Muscle of leg (tissue), 11 donors: Measurements from ENCODE around the gene HIBCH. TPM values are rescaled to one million over a fixed set of nuclear protein-coding genes. Genes with fewer than 3 reads are reported as not detected.

Experiments used
- DNase-seq: peaks from one replicate; pipeline ENCODE4 v3.0.0; 2013
- H3K27ac ChIP-seq: one replicate; pipeline ENCODE4 v1.5.1; 2013; ENCODE audit warnings: mild to moderate bottlenecking, low read length, control low read depth
- H3K27me3 ChIP-seq: one replicate; pipeline ENCODE4 v1.6.1; 2013; ENCODE audit warnings: low read length; ENCODE audit not compliant: control insufficient read depth, insufficient read depth
- H3K36me3 ChIP-seq: one replicate; pipeline ENCODE4 v1.6.1; 2013; ENCODE audit warnings: low read length; ENCODE audit not compliant: control insufficient read depth, insufficient read depth
- H3K4me1 ChIP-seq: one replicate; pipeline ENCODE4 v1.6.1; 2013; ENCODE audit warnings: low read length; ENCODE audit not compliant: control insufficient read depth, insufficient read depth
- H3K4me3 ChIP-seq: one replicate; pipeline ENCODE4 v1.5.1; 2013; ENCODE audit warnings: low read length, control low read depth
- H3K9me3 ChIP-seq: replicated peaks from 2 replicates; pipeline ENCODE4 v1.6.1; 2013; ENCODE audit warnings: low read depth, low read length; ENCODE audit not compliant: control insufficient read depth
- WGBS: methylation state at CpG from one replicate; pipeline ENCODE4 v1.1.5; 2013; ENCODE audit warnings: missing lambda C conversion rate; ENCODE audit not compliant: insufficient coverage; 5-methylcytosine and 5-hydroxymethylcytosine counted together
- polyA plus RNA-seq, 8 donors: library from polyadenylated mRNA; unstranded; fragments of 120-200 nt; gene quantifications; one replicate each; pipeline versions ENCODE4 v1.2.1 to v1.2.3, GENCODE V29; 2013; ENCODE audit warnings: inconsistent platforms in 1 of 8, low replicate concordance in 1 of 8; ENCODE audit not compliant: insufficient read length in 8 of 8, insufficient read depth in 1 of 8
- total RNA-seq: library from RNA; stranded (reverse); fragments of 120-200 nt; gene quantifications from one replicate; pipeline ENCODE4 v1.2.4, GENCODE V29; 2013

The HIBCH gene
- total and polyA plus RNA-seq, 9 donors, result 21.5 to 39.6 (median 30.0) TPM

DNA sequence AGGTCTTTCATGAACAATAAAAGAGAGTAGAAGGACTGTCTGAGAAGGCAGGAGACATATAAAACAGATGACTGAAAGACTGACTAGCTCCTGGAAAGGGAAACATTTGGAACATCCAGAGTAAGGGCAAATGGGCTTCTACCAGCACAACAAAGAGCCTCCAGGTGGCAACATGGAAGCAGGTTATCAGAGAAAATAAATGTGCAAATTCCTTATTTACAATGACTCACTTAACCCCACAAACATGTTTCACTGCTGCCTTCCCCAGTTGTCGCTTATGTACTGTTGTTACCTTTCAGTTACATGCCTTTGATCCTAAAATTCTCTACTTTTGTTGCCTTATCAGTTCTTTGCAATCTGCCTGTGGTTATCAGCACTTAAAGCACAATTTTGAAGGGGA, 117.0 kb downstream of the HIBCH start:
- no peak overlapping the region for H3K4me3 ChIP-seq
- no peak for DNase-seq
- H3K27me3 ChIP-seq, result no peaks in the 10 kb centered on the region
- H3K27ac ChIP-seq, result no peak overlapping the region
- H3K9me3 ChIP-seq, result no peaks in the 10 kb centered on the region
- H3K36me3 ChIP-seq, result peaks cover 13% of the 10 kb centered on the region
- no CpG with 5 or more reads among the region's 1 CpG for WGBS
- H3K4me1 ChIP-seq, result no peaks in the 10 kb centered on the region

DNA sequence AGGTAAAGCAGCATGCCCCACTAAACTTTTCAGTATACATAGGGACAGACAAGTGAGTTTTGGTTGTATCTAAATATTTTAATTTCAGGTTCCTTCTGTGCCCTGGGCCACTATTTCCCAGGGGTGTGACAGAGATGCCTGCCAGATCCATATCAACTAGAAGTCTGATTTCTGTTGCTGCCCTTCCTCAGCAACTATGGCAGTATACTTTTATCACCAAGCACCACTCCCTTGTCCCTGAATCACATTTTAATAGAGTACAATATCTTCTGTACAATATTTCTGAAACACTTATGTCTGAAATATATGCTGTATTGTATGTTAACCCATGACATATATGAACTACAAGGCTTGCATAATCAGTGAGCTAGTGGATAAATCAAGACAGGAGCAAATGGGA, 117.6 kb downstream of the HIBCH start:
- no peak overlapping the region for H3K27ac ChIP-seq
- no peak for DNase-seq
- H3K4me3 ChIP-seq, result no peak overlapping the region
- no peaks in the 10 kb centered on the region for H3K27me3 ChIP-seq
- no peaks in the 10 kb centered on the region for H3K9me3 ChIP-seq
- H3K36me3 ChIP-seq, result peaks cover 10% of the 10 kb centered on the region
- no peaks in the 10 kb centered on the region for H3K4me1 ChIP-seq

DNA sequence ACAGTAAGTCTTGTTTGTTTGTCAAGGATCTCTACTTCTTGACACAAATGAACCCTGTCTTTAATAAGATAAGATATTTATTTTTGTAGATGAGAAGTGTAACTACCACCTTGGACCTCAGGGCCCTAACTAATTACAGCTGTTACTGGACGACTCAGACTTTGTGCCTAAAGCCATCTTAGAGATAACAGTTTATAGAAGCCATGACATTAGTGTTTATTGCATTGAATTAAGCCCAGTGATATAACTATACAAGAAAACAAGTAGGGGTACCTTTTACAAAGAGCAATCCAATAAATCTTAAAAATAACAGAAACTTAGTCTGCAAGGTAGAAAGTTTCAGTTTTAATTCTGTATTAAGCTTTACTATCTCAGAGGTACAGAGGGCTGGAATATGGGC, 119.0 kb downstream of the HIBCH start:
- Histone ChIP-seq H3K27ac (no peak overlapping the region), H3K9me3 (no peaks in the 10 kb centered on the region), H3K36me3 (peaks cover 9% of the 10 kb centered on the region), H3K4me1 (no peaks in the 10 kb centered on the region), H3K4me3 (no peak overlapping the region), H3K27me3 (no peaks in the 10 kb centered on the region)
- no CpG with 5 or more reads among the region's 1 CpG for WGBS
- no peak for DNase-seq

DNA sequence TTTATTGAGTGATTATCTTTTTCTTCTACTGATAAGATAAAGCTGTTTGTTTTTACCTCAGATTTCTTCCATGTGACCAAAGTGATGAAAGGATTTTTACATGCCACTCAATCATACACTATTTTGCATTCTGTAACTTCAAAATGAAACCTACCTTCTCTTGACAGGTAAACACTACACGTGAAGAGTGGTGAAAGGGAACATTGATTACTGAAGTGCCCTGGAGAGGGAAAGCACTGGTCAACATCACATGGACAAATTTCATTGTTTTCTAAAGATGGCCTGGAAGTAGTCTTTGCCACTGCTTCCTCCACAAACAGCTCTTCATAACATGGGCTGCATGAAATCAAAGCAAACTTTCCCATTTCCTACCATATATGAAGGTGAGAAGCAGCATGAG, 120.1 kb downstream of the HIBCH start:
- Histone ChIP-seq H3K36me3 (peaks cover 8% of the 10 kb centered on the region), H3K27me3 (no peaks in the 10 kb centered on the region), H3K4me1 (no peaks in the 10 kb centered on the region), H3K27ac (no peak overlapping the region), H3K9me3 (no peaks in the 10 kb centered on the region), H3K4me3 (no peak overlapping the region)
- no peak for DNase-seq
- no CpG with 5 or more reads among the region's 1 CpG for WGBS

DNA sequence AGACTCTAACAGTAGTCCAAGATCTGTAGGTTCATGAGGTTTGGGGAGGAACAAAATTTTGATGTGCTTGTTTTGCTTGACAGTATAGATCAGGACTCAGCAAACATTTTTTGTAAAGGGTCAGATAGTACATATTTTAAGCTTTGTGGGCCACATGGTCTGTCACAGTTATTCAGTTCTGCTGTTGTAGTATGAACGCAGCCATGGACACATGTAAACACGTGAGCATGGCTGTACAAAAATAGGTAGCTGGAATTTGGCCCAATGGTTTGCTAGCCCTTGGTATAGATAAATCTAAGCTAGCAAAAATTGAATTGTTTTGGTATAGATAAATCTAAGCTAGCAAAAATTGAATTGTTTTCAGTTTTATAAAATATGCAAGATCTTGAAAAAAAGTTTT, 120.5 kb downstream of the HIBCH start:
- 73% methylated on average over 2 of the region's 2 CpGs for whole genome bisulfite sequencing
- H3K27me3 ChIP-seq, result no peaks in the 10 kb centered on the region
- H3K4me3 ChIP-seq, result no peak overlapping the region
- no peaks in the 10 kb centered on the region for H3K4me1 ChIP-seq
- peaks cover 8% of the 10 kb centered on the region for H3K36me3 ChIP-seq
- H3K27ac ChIP-seq, result no peak overlapping the region
- H3K9me3 ChIP-seq, result no peaks in the 10 kb centered on the region
- DNase-seq, result no peak

DNA sequence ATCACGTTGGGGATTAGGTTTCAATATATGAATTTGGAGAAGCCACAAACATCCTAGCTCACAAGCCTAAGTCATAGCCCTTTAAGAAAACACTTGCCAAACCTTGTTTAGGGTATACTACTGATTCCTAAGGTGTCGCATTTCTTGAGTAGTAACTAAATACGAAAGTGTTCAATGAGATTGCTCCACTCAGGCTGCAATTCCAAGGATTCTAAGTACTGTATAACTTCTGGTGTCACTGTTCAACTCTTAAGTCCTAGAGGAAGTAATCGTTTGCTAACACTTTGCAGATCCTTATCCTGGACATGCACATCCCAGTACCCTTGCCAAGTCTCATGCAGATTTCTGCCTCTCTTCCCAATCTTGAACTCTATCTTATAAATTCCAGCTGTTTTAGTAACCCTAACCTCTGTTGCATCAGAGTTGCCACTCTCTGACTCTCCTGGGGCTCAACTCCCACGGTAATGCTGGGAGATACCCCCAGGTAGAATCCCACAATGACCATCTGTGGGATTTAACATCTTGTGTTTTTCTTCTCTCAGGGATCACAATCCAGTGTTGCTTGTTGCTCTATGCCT, 122.4 kb downstream of the HIBCH start:
- 100% methylated on average over 1 of the region's 5 CpGs for WGBS
- Histone ChIP-seq H3K4me1 (no peaks in the 10 kb centered on the region), H3K36me3 (peaks cover 5% of the 10 kb centered on the region), H3K4me3 (no peak overlapping the region), H3K9me3 (no peaks in the 10 kb centered on the region), H3K27me3 (no peaks in the 10 kb centered on the region), H3K27ac (no peak overlapping the region)
- DNase-seq, result no peak

DNA sequence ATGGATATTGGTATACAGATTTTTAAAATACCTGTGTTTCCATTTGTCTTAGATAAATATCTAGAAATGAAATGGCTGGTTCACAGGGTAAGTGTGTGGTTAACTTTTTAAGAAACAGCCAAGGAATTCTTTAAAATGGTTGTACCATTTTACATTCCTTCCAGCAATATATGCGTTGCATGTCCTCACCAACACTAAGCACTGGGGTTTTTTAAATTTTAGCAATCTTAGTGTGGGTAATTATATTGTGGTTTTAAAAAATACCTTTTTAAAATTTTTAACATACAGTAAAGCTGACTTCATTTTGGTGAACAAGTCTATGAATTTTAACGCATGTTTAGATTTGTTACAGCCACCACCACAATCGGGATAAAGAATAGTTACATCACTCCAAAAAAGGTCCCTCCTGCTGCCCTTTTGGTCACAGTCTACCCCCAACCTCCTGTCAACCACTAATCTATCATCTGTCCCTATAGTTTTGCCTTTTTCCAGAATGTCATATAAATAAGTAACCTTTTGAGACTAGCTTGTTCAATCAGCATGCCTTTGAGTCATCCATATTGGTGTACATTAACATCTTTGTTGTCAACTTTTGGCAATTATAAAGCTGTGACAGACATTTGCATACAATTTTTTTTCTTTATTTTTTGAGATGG, 129.0 kb downstream of the HIBCH start:
- Histone ChIP-seq H3K36me3 (peaks cover 3% of the 10 kb centered on the region), H3K4me3 (no peak overlapping the region), H3K27ac (no peak overlapping the region), H3K9me3 (no peaks in the 10 kb centered on the region), H3K27me3 (no peaks in the 10 kb centered on the region), H3K4me1 (no peaks in the 10 kb centered on the region)
- no peak for DNase-seq
- 100% methylated on average over 2 of the region's 3 CpGs for WGBS

DNA sequence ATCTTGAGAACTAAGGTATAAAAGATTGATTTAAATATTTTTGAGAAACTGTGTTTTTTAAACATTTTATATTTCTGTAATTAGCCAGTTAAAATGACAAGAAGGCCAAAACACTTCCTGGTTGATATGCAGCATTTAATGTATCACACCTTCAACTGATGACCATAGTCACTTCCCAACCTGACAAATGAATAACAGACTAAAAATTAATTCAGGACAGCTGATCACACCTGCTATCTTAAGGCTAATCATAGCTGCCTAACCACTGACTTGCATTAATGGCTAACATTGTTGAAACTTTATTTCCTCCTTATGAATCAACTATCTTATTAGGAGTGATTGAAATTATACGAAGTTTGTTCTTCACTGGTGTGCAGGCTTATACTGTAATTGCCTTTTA, 131.3 kb downstream of the HIBCH start:
- no CpG with 5 or more reads among the region's 1 CpG for WGBS
- H3K27ac ChIP-seq, result no peak overlapping the region

DNA sequence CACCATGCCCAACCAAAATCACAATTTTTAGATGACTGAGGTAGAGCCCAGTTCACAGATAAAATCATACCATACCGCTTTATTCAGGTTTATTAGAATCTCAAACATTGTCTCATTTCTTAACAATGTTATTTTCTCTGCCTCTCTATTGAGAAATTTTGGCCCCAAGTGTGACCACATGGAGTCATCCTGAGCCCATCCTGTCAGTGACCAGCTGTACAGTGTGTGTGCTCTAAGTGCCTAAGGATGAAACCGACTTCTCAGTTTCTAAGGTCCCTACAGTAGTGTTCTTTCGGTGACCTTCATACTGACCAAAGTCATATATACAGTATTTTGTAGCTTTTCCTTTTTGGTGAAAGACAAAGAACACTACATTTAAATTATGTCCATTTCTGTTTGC, 133.4 kb downstream of the HIBCH start:
- Histone ChIP-seq H3K27ac (no peak overlapping the region), H3K4me1 (no peaks in the 10 kb centered on the region), H3K9me3 (no peaks in the 10 kb centered on the region), H3K36me3 (peaks cover 3% of the 10 kb centered on the region), H3K27me3 (no peaks in the 10 kb centered on the region), H3K4me3 (no peak overlapping the region)
- no peak for DNase-seq
- WGBS, result no CpG with 5 or more reads among the region's 3 CpGs

More for the DNA sequence above, 131.3 kb downstream of the HIBCH start:
- no peaks in the 10 kb centered on the region for H3K9me3 ChIP-seq
- no peaks in the 10 kb centered on the region for H3K27me3 ChIP-seq
- H3K4me1 ChIP-seq, result no peaks in the 10 kb centered on the region
- H3K36me3 ChIP-seq, result peaks cover 3% of the 10 kb centered on the region
- no peak overlapping the region for H3K4me3 ChIP-seq
- no peak for DNase-seq

DNA sequence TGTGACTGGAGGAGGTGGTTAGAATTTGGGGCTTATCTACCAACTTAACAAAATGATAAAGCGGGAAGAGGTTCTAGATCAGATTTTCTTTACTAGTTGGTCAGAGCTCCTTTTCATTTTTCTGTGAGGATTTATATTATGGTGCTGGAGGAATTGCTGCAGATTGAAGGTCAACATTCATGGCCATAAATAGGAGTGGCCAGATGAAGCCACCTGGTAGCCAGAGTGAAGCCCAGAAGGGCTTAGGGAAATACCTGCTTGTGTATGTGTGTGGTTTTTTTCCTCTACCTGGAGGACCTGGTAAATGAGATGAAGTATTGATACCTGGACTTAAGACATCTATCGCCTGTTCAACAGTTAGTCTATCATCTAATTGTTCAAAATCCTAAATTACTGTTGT, 134.2 kb downstream of the HIBCH start:
- WGBS, result no CpG with 5 or more reads among the region's 2 CpGs
- DNase-seq, result no peak
- no peak overlapping the region for H3K27ac ChIP-seq
- H3K9me3 ChIP-seq, result no peaks in the 10 kb centered on the region
- peaks cover 3% of the 10 kb centered on the region for H3K36me3 ChIP-seq
- peaks cover 1% of the 10 kb centered on the region for H3K4me1 ChIP-seq
- H3K4me3 ChIP-seq, result no peak overlapping the region
- H3K27me3 ChIP-seq, result no peaks in the 10 kb centered on the region

DNA sequence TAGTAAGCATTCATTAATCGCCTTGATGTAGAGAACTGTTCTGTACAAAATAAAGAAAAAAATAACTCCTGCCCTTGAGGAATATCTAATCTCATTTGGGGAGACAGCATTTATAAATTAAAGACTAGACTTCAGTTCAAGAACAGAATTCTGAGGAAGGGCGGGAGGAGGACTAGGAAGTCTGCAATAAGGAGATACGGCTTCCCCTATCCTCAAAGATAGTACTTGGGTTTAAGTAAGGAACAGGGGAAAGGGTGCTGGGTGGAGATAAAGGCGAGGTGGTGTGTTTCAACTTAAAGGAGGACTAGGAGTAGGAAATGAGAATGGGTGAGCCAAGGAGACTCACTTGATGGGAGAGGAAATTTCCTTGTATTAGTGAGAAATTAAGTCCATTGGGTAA, 135.2 kb downstream of the HIBCH start:
- Histone ChIP-seq H3K27ac (no peak overlapping the region), H3K4me1 (peaks cover 10% of the 10 kb centered on the region)

More for the DNA sequence above, 135.2 kb downstream of the HIBCH start:
- DNase-seq, result no peak
- peaks cover 2% of the 10 kb centered on the region for H3K27me3 ChIP-seq
- peaks cover 3% of the 10 kb centered on the region for H3K36me3 ChIP-seq
- 50% methylated on average over 1 of the region's 4 CpGs for WGBS
- H3K4me3 ChIP-seq, result no peak overlapping the region
- no peaks in the 10 kb centered on the region for H3K9me3 ChIP-seq
